ENCODE measurements around the gene SOBP.

The SOBP gene

DNA sequence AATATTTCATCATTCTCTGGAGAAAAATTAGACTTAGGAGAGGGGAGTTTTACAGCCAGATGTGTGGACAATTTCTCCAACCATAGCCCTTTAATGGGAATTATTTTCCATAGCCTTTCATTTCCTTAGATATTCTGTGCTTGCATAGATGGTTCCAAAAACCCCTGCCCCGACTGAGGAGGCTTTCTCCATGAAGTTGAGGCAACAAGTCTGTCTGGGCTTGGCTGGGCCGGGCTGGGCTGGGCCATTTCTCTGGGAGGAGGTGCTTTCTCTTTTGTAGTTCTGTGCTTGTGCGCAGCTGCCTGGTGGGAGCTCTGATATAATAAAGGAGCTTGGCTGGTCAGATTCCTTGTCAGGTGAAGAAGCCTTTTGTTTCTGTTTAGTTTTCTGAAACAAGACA is 71.4 kb downstream of the SOBP start (continued):
- no peak for TF ChIP-seq GLI4 (tag by site-specific recombination; IDR thresholded peaks at IDR 0.05)
- TF ChIP-seq ZNF791 (tag by site-specific recombination; IDR thresholded peaks at IDR 0.05): no peak
- TF ChIP-seq, protein P1, sequence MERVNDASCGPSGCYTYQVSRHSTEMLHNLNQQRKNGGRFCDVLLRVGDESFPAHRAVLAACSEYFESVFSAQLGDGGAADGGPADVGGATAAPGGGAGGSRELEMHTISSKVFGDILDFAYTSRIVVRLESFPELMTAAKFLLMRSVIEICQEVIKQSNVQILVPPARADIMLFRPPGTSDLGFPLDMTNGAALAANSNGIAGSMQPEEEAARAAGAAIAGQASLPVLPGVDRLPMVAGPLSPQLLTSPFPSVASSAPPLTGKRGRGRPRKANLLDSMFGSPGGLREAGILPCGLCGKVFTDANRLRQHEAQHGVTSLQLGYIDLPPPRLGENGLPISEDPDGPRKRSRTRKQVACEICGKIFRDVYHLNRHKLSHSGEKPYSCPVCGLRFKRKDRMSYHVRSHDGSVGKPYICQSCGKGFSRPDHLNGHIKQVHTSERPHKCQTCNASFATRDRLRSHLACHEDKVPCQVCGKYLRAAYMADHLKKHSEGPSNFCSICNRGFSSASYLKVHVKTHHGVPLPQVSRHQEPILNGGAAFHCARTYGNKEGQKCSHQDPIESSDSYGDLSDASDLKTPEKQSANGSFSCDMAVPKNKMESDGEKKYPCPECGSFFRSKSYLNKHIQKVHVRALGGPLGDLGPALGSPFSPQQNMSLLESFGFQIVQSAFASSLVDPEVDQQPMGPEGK (tag by site-specific recombination; IDR thresholded peaks at IDR 0.05): no peak
- TF ChIP-seq SCRT2 (tag by site-specific recombination; IDR thresholded peaks at IDR 0.05): peak; percentile 92
- TF ChIP-seq ZNF449 (tag by site-specific recombination; IDR thresholded peaks at IDR 0.05): peak; percentile 88
- TF ChIP-seq ZNF785 (tag by site-specific recombination; IDR thresholded peaks at IDR 0.05): no peak

DNA sequence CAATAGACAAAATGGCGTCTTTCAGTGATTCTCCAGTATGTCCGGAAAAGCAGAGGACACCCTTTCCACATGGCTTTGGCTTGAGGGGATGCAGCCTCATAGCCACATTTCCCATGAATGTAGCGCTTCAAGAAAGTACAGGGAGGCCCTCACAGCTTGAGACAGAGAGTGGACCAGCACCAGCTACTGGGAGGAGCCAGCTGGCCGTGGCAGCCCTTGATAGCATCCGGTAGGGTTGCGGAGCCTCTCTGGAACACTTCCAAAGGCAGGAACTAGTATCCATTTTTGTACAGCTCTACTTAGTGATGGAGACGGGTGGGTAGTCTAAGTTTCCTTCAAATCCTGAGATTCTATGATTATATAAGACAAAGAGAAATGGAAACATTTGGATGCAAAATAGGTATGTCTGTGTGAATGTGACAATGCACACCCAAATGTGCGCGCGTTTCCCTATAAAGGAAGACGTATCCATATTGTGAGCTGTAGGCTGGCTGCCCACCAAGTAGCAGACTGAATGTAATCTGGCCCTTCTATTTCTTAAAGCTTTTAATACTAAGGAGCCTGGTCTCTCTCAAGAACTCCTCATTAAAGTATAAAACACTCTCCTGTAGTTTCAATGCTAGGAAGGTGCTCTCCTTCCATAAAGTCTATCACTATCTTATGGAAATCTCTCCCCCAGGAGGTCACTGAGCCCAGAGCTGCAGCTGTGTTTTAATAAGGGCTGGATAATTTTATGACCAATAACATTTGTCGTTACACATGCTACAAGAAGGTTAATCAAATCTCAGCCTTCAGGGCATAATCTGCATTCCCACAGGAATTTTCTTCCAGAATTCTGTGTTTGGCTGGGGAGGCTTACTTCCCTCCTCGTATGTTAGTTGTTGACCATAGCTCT is 74.0 kb downstream of the SOBP start:
- ChIA-PET CTCF (interaction anchor here (0.6 to 1.2 kb wide), 3 partner anchors 17 to 245 kb away, joined by 3 to 4 read pairs (median 3); no protein-coding TSS in a partner anchor), POLR2A (interaction anchor here (0.6 kb wide), 1 partner anchor 10 kb away, joined by 3 read pairs; no protein-coding TSS in a partner anchor)
- Histone ChIP-seq H3K4me1 (ENCODE audit: control insufficient read depth, insufficient read depth, low read length) (peaks cover 9% of the 10 kb centered on the region), H3K9me3 (ENCODE audit: control insufficient read depth, insufficient read depth, low read depth, low read length) (no peaks in the 10 kb centered on the region), H3K27ac (ENCODE audit: extremely low read depth, low read depth, low read length) (no peak overlapping the region), H3K36me3 (ENCODE audit: control insufficient read depth in 2 of 2, insufficient read depth in 1 of 2, low read length in 2 of 2) (peaks cover 0 to 8% of the 10 kb centered on the region in 2 experiments; a peak in 1 of 3 replicates), H3K4me3 (ENCODE audit: low read depth, low read length) (no peak overlapping the region)
- 0 out of 2 replicates have a peak, but pooled peaks have one; percentile 31 for TF ChIP-seq ZSCAN30 (tag by site-specific recombination; IDR thresholded peaks at IDR 0.05)
- peak; percentile 77 for TF ChIP-seq ZBTB6 (tag by site-specific recombination; IDR thresholded peaks at IDR 0.05)
- peak; percentile 29; the same call in 1 of the 2 replicates for TF ChIP-seq ZNF18 (tag by site-specific recombination; IDR thresholded peaks at IDR 0.05)
- 0 out of 2 replicates have a peak, but pooled peaks have one; percentile 28 for TF ChIP-seq GFI1B (tag by site-specific recombination; IDR thresholded peaks at IDR 0.05)
- 0 out of 2 replicates have a peak, but pooled peaks have one; percentile 13 for TF ChIP-seq ZNF423 (tag by site-specific recombination; IDR thresholded peaks at IDR 0.05)
- TF ChIP-seq ZNF433 (tag by site-specific recombination; IDR thresholded peaks at IDR 0.05; ENCODE audit: low read depth): no peak
- TF ChIP-seq, protein P2, sequence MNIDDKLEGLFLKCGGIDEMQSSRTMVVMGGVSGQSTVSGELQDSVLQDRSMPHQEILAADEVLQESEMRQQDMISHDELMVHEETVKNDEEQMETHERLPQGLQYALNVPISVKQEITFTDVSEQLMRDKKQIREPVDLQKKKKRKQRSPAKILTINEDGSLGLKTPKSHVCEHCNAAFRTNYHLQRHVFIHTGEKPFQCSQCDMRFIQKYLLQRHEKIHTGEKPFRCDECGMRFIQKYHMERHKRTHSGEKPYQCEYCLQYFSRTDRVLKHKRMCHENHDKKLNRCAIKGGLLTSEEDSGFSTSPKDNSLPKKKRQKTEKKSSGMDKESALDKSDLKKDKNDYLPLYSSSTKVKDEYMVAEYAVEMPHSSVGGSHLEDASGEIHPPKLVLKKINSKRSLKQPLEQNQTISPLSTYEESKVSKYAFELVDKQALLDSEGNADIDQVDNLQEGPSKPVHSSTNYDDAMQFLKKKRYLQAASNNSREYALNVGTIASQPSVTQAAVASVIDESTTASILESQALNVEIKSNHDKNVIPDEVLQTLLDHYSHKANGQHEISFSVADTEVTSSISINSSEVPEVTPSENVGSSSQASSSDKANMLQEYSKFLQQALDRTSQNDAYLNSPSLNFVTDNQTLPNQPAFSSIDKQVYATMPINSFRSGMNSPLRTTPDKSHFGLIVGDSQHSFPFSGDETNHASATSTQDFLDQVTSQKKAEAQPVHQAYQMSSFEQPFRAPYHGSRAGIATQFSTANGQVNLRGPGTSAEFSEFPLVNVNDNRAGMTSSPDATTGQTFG (tag by site-specific recombination; IDR thresholded peaks at IDR 0.05; ENCODE audit: borderline replicate concordance): no peak
- TF ChIP-seq ZFP69B (tag by site-specific recombination; IDR thresholded peaks at IDR 0.05): no peak
- no peak for TF ChIP-seq ZNF558 (tag by site-specific recombination; IDR thresholded peaks at IDR 0.05)
- TF ChIP-seq IKZF3 (tag by site-specific recombination; IDR thresholded peaks at IDR 0.05): peak; percentile 35; the same call in 1 of the 2 replicates
- peak; percentile 46 for TF ChIP-seq ZBTB8A (tag by site-specific recombination; IDR thresholded peaks at IDR 0.05)
- TF ChIP-seq ZNF335 (tag by site-specific recombination; conservative IDR thresholded peaks at IDR 0.05): peak; percentile 34; the same call in 1 of the 2 replicates
- TF ChIP-seq FEZF1 (tag by site-specific recombination; IDR thresholded peaks at IDR 0.05): peak; percentile 32; the same call in 1 of the 2 replicates
- TF ChIP-seq PRDM6 (tag by site-specific recombination; IDR thresholded peaks at IDR 0.05): peak; percentile 59
- 0 out of 2 replicates have a peak, but pooled peaks have one; percentile 16 for TF ChIP-seq ZNF449 (tag by site-specific recombination; IDR thresholded peaks at IDR 0.05)

All from HEK293 (cell line).